HL-60 (cell line): Measurements from ENCODE around the gene KIAA0930.

Experiments
- DNase-seq, 2 experiments: peaks; one replicate each; pipeline ENCODE4 v3.0.0-alpha.2; 2010 to 2020; ENCODE audit warnings: low read depth in 1 of 2, low spot score in 1 of 2
- H3K27ac ChIP-seq: fragments of 250-450 bp; sonication (Bioruptor Pico); replicated peaks from 2 replicates; pipeline ENCODE4 v1.5.1; 2020; ENCODE audit warnings: mild to moderate bottlenecking, moderate library complexity
- H3K27me3 ChIP-seq: fragments of 250-450 bp; sonication (Bioruptor Pico); 2 replicates; pipeline ENCODE4 v1.5.1; 2021; ENCODE audit warnings: mild to moderate bottlenecking, moderate library complexity; ENCODE audit not compliant: insufficient read depth, poor library complexity, severe bottlenecking
- H3K4me3 ChIP-seq: replicated peaks from 2 replicates; pipeline ENCODE4 v1.5.1; 2011; ENCODE audit warnings: mild to moderate bottlenecking, control low read depth, low read length; ENCODE audit not compliant: insufficient read depth
- GABPA ChIP-seq: IDR thresholded peaks from 2 replicates; pipeline ENCODE4 v1.6.1; 2012; ENCODE audit warnings: low read depth
- POLR2AphosphoS5 ChIP-seq: IDR thresholded peaks from 2 replicates; pipeline ENCODE4 v1.6.1; 2012; ENCODE audit warnings: low read depth
- SPI1 ChIP-seq: IDR thresholded peaks from 2 replicates; pipeline ENCODE4 v1.6.1; 2012; ENCODE audit warnings: low read depth, mild to moderate bottlenecking, borderline replicate concordance
- TF ChIP-seq, protein P1 (sequence below): IDR thresholded peaks from 2 replicates; pipeline ENCODE4 v1.6.1; 2012; ENCODE audit warnings: low read depth; ENCODE audit not compliant: insufficient replicate concordance
- TF ChIP-seq, protein P2 (sequence below): IDR thresholded peaks from one replicate; pipeline ENCODE4 v1.5.1; 2011; ENCODE audit warnings: low read length, control low read depth, inconsistent platforms; ENCODE audit not compliant: insufficient read depth

KIAA0930 gene

DNA sequence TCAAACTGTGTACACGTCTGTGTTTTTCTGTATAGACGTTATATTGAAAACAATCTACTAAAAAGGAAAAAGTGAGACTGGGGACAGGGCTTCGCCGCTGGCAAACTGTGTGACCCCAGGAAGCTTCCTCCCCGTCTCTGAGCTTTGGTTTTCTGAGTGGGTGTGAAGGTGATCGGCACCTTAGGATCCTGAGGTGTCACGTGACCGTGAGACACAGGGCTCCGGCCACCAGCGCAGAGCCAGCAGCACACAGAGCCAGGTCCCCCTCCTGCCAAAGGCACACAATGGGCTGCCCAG, 32.0 kb downstream of the KIAA0930 start:
- Histone ChIP-seq H3K27ac (no peak overlapping the region), H3K4me3 (no peak overlapping the region), H3K27me3 (no peaks in the 10 kb centered on the region)
- DNase-seq = no peak
- TF ChIP-seq, protein P1, sequence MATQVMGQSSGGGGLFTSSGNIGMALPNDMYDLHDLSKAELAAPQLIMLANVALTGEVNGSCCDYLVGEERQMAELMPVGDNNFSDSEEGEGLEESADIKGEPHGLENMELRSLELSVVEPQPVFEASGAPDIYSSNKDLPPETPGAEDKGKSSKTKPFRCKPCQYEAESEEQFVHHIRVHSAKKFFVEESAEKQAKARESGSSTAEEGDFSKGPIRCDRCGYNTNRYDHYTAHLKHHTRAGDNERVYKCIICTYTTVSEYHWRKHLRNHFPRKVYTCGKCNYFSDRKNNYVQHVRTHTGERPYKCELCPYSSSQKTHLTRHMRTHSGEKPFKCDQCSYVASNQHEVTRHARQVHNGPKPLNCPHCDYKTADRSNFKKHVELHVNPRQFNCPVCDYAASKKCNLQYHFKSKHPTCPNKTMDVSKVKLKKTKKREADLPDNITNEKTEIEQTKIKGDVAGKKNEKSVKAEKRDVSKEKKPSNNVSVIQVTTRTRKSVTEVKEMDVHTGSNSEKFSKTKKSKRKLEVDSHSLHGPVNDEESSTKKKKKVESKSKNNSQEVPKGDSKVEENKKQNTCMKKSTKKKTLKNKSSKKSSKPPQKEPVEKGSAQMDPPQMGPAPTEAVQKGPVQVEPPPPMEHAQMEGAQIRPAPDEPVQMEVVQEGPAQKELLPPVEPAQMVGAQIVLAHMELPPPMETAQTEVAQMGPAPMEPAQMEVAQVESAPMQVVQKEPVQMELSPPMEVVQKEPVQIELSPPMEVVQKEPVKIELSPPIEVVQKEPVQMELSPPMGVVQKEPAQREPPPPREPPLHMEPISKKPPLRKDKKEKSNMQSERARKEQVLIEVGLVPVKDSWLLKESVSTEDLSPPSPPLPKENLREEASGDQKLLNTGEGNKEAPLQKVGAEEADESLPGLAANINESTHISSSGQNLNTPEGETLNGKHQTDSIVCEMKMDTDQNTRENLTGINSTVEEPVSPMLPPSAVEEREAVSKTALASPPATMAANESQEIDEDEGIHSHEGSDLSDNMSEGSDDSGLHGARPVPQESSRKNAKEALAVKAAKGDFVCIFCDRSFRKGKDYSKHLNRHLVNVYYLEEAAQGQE = no peak
- TF ChIP-seq SPI1 (no peak), POLR2AphosphoS5 (no peak), GABPA (no peak)

DNA sequence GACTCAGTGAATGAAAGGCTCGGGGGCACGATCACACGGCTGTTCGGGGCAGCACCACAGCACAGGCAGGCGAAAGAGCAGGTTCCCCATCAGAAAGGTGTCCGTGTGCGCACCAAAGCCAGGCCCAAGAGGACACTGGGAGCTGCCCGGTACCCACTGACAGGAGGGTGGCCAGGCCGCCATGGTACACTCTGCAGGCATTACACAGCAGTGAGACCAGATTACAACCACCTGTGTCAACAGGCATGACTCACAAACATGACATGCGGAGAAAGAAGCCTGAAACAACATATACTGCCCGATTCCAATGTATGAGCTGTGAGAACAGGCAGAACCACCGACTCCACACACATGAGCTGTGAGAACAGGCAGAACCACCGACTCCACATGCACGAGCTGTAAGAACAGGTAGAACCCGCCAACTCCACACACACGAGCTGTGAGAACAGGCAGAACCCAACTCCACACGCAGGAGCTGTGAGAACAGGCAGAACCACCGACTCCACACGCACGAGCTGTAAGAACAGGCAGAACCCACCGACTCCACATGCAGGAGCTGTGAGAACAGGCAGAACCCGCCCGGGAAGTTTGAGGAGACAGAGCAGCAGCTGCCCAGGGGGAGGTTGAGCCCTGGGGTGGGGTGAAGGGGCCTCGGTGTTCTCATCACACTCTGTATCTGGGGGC, 32.6 kb downstream of the KIAA0930 start:
- Histone ChIP-seq H3K27ac (no peak overlapping the region), H3K27me3 (no peaks in the 10 kb centered on the region), H3K4me3 (no peak overlapping the region)
- TF ChIP-seq, protein P1 = no peak
- TF ChIP-seq, protein P2, sequence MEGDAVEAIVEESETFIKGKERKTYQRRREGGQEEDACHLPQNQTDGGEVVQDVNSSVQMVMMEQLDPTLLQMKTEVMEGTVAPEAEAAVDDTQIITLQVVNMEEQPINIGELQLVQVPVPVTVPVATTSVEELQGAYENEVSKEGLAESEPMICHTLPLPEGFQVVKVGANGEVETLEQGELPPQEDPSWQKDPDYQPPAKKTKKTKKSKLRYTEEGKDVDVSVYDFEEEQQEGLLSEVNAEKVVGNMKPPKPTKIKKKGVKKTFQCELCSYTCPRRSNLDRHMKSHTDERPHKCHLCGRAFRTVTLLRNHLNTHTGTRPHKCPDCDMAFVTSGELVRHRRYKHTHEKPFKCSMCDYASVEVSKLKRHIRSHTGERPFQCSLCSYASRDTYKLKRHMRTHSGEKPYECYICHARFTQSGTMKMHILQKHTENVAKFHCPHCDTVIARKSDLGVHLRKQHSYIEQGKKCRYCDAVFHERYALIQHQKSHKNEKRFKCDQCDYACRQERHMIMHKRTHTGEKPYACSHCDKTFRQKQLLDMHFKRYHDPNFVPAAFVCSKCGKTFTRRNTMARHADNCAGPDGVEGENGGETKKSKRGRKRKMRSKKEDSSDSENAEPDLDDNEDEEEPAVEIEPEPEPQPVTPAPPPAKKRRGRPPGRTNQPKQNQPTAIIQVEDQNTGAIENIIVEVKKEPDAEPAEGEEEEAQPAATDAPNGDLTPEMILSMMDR = no peak
- DNase-seq = no peak

DNA sequence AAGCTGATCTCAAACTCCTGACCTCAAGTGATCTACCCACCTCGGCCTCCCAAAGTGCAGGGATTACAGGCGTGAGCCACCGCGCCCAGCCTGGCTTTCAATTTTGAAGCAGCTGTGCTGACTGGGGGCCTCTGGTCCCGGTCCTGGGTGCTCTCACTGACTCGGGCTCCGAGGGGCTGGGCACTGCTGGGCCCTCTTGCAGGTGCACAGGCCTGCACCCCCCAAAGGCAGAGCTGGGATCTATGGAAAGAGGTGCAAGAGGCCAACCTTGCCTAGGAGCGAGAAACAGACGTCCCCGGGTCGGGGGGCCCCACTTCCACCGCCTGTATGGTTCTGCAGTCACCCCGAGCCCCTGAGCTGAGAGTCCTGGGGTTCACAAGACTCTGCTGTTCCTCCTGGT, 33.2 kb downstream of the KIAA0930 start:
- DNase-seq = no peak
- no peaks in the 10 kb centered on the region for H3K27me3 ChIP-seq
- TF ChIP-seq GABPA (no peak), SPI1 (no peak), POLR2AphosphoS5 (no peak)
- TF ChIP-seq, protein P2 = no peak
- TF ChIP-seq, protein P1 = no peak
- H3K4me3 ChIP-seq = no peak overlapping the region
- no peak overlapping the region for H3K27ac ChIP-seq

DNA sequence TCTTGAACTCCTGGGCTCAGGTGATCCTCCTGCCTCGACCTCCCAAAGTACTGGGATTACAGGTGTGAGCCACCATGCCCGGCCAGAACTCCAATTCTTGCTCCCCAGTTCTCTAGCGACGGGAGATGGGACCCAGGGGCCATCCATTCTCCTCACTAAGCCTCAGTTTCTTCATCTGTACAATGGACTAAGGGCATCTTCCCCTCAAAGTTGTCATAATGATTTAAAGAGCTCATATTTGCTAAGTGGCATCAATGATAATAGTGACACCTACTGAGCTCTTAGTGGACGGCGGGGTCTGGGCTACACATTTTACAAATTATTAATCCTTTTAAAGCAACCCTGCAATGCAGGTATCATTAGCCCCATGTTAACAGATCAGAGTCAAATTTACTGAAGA, 34.5 kb downstream of the KIAA0930 start:
- no peak overlapping the region for H3K4me3 ChIP-seq
- TF ChIP-seq, protein P1 = no peak
- TF ChIP-seq POLR2AphosphoS5 (no peak), GABPA (no peak), SPI1 (no peak)
- TF ChIP-seq, protein P2 = no peak
- DNase-seq = no peak
- no peak overlapping the region for H3K27ac ChIP-seq
- no peaks in the 10 kb centered on the region for H3K27me3 ChIP-seq
